SK-N-SH (cell line): ENCODE data around the gene GRAMD1B. TPM values are rescaled to one million over a fixed set of nuclear protein-coding genes. Genes with fewer than 3 reads are reported as not detected.

Experiments
- CTCF ChIA-PET: fragments of 300-600, 350-600 bp; formaldehyde crosslinking; extraction: SDS; loops from one replicate; lab custom pipeline; 2021; lab: Yijun Ruan, JAX
- POLR2A ChIA-PET: fragments of 350-600 bp; sonication (Branson Sonifier 250); formaldehyde crosslinking; extraction: SDS; loops from one replicate; lab custom pipeline; 2020; ENCODE audit warnings: antibody characterized with exemption, inconsistent platforms; lab: Yijun Ruan, JAX
- DNase-seq: peaks from one replicate; pipeline ENCODE4 v3.0.0; 2012
- H2AFZ ChIP-seq: fragments of 200-600 bp; sonication (generic); 2 replicates; pipeline ENCODE4 v1.8.1; 2016; ENCODE audit warnings: antibody characterized with exemption, mild to moderate bottlenecking, low read depth
- H3F3A ChIP-seq: fragments of 200-600 bp; sonication (generic); replicated peaks from 2 replicates; pipeline ENCODE3; 2016; ENCODE audit warnings: antibody characterized with exemption, mild to moderate bottlenecking; ENCODE audit not compliant: insufficient read depth
- H3K27ac ChIP-seq, 2 experiments: fragments of 200-500 bp in 1 of 2; fragments of 200-600 bp in 1 of 2; sonication (Bioruptor generic) in 1 of 2; sonication (generic), shearing (Covaris generic) in 1 of 2; 2 replicates each; pipeline versions ENCODE4 v1.5.1 to v1.6.1; 2014 to 2016; ENCODE audit warnings: low read depth in 2 of 2, inconsistent platforms in 1 of 2, low read length in 1 of 2, mild to moderate bottlenecking in 1 of 2, mixed read lengths in 1 of 2
- H3K27me3 ChIP-seq: fragments of 200-600 bp; sonication (generic), shearing (Covaris generic); 2 replicates; pipeline ENCODE4 v1.6.1; 2016; ENCODE audit warnings: mixed run types; ENCODE audit not compliant: insufficient read depth
- H3K36me3 ChIP-seq, 2 experiments: fragments of 200-500 bp in 1 of 2; fragments of 200-600 bp in 1 of 2; sonication (Bioruptor generic) in 1 of 2; sonication (generic) in 1 of 2; replicated peaks in 1 of 2; 2 replicates each; pipeline versions ENCODE3 to v1.5.1; 2014 to 2016; ENCODE audit warnings: low read length in 1 of 2, mild to moderate bottlenecking in 1 of 2; ENCODE audit not compliant: insufficient read depth in 2 of 2, control insufficient read depth in 1 of 2
- H3K4me1 ChIP-seq, 2 experiments: fragments of 200-500 bp in 1 of 2; fragments of 200-600 bp in 1 of 2; sonication (Bioruptor generic) in 1 of 2; sonication (generic), shearing (Covaris generic) in 1 of 2; 2 replicates each; pipeline versions ENCODE4 v1.5.1 to v1.6.1; 2014 to 2016; ENCODE audit warnings: low read depth in 1 of 2, low read length in 1 of 2, mixed run types in 1 of 2; ENCODE audit not compliant: insufficient read depth in 2 of 2, control insufficient read depth in 1 of 2
- H3K4me2 ChIP-seq: fragments of 200-600 bp; sonication (generic), shearing (Covaris generic); 2 replicates; pipeline ENCODE4 v1.6.1; 2017; ENCODE audit warnings: mixed run types
- H3K4me3 ChIP-seq, 2 experiments: fragments of 200-500 bp in 1 of 2; fragments of 200-600 bp in 1 of 2; sonication (Bioruptor generic) in 1 of 2; sonication (generic), shearing (Covaris generic) in 1 of 2; 2 replicates each; pipeline versions ENCODE4 v1.5.1 to v1.8.1; 2014 to 2016; ENCODE audit warnings: low read depth in 2 of 2, inconsistent platforms in 1 of 2, low read length in 1 of 2, mild to moderate bottlenecking in 1 of 2, mixed read lengths in 1 of 2, moderate library complexity in 1 of 2
- H3K79me2 ChIP-seq: fragments of 200-600 bp; sonication (generic); 2 replicates; pipeline ENCODE4 v1.8.1; 2017; ENCODE audit warnings: mild to moderate bottlenecking; ENCODE audit not compliant: insufficient read depth
- H3K9ac ChIP-seq: fragments of 200-600 bp; sonication (generic); 2 replicates; pipeline ENCODE4 v1.6.1; 2017; ENCODE audit warnings: mixed run types
- H3K9me2 ChIP-seq: fragments of 200-600 bp; sonication (generic); 2 replicates; pipeline ENCODE4 v1.6.1; 2017; ENCODE audit warnings: mixed run types
- H3K9me3 ChIP-seq: fragments of 200-600 bp; sonication (generic); 2 replicates; pipeline ENCODE4 v1.6.1; 2017; ENCODE audit warnings: mixed run types, mild to moderate bottlenecking, moderate library complexity
- H4K20me1 ChIP-seq: fragments of 200-600 bp; sonication (generic); 2 replicates; pipeline ENCODE4 v1.6.1; 2017; ENCODE audit warnings: mild to moderate bottlenecking, mixed run types; ENCODE audit not compliant: insufficient read depth
- CHD2 ChIP-seq: fragments of 150-350 bp; IDR thresholded peaks from 2 replicates; pipeline ENCODE4 v1.6.1; 2018; ENCODE audit warnings: low read length; ENCODE audit not compliant: partially characterized antibody
- CTCF ChIP-seq: fragments of 200-600 bp; sonication (generic); IDR thresholded peaks from 2 replicates; pipeline ENCODE4 v1.6.1; 2017; ENCODE audit warnings: antibody characterized with exemption, mild to moderate bottlenecking, moderate library complexity
- EZH2phosphoT487 ChIP-seq: fragments of 200-600 bp; sonication (generic); IDR thresholded peaks from 2 replicates; pipeline ENCODE4 v1.6.1; 2017; ENCODE audit warnings: low read depth, mixed run types, mild to moderate bottlenecking, antibody characterized with exemption, moderate library complexity, borderline replicate concordance
- FOSL2 ChIP-seq: IDR thresholded peaks from 2 replicates; pipeline ENCODE4 v1.4.0; 2012; ENCODE audit warnings: low read depth, mild to moderate bottlenecking, moderate library complexity, borderline replicate concordance
- FOXM1 ChIP-seq: IDR thresholded peaks from 2 replicates; pipeline ENCODE4 v1.4.0; 2012; ENCODE audit warnings: low read depth, mild to moderate bottlenecking
- JUND ChIP-seq: IDR thresholded peaks from 2 replicates; pipeline ENCODE4 v1.4.0; 2012
- MAX ChIP-seq: IDR thresholded peaks from 2 replicates; pipeline ENCODE4 v1.4.0; 2012; ENCODE audit warnings: low read depth
- RAD21 ChIP-seq: IDR thresholded peaks from 2 replicates; pipeline ENCODE4 v1.6.1; 2012; ENCODE audit warnings: mild to moderate bottlenecking, low read length
- RCOR1 ChIP-seq: fragments of 150-350 bp; IDR thresholded peaks from 2 replicates; pipeline ENCODE4 v1.6.1; 2017; ENCODE audit warnings: antibody characterized with exemption, low read length
- RXRA ChIP-seq: IDR thresholded peaks from 2 replicates; pipeline ENCODE4 v1.4.0; 2012; ENCODE audit warnings: low read depth, mild to moderate bottlenecking, borderline replicate concordance
- TEAD4 ChIP-seq: IDR thresholded peaks from 2 replicates; pipeline ENCODE4 v1.4.0; 2012; ENCODE audit warnings: mild to moderate bottlenecking, borderline replicate concordance; ENCODE audit not compliant: insufficient read depth
- YY1 ChIP-seq: IDR thresholded peaks from 2 replicates; pipeline ENCODE4 v1.4.0; 2012; ENCODE audit warnings: low read depth, mild to moderate bottlenecking
- WGBS: methylation state at CpG from one replicate; pipeline ENCODE4 v1.1.6; 2017; ENCODE audit warnings: low lambda C conversion rate; 5-methylcytosine and 5-hydroxymethylcytosine counted together
- polyA plus RNA-seq, 3 experiments: library from polyadenylated mRNA; depleted of rRNA; stranded (reverse); fragments of >200 nt; gene quantifications; 2 replicates each; pipeline ENCODE4 v1.2.3, GENCODE V29; 2012

GRAMD1B gene
- polyA plus RNA-seq, 1 of the 3 experiments (the other 2 are of a cell fraction): 14.5 TPM

GRCh38 chr11:123556633-123557032 is 126.6 kb downstream of the GRAMD1B start (continued):
- TF ChIP-seq RXRA (no peak), CHD2 (no peak), EZH2phosphoT487 (no peak), RCOR1 (no peak), TEAD4 (no peak), RAD21 (no peak), FOXM1 (no peak), MAX (no peak), YY1 (no peak)
- TF ChIP-seq, all 33 proteins: peak for 0

- H3K4me2 ChIP-seq: no peak overlapping the region
- no peaks in the 10 kb centered on the region; the same call in 1 of the 2 replicates for H3K79me2 ChIP-seq
- WGBS: 91% methylated on average over 12 of the region's 12 CpGs
- H3K9me3 ChIP-seq: no peaks in the 10 kb centered on the region
- ChIA-PET POLR2A (interaction anchor here (2.8 kb wide), 1 partner anchor 33 kb away, joined by 17 read pairs; no protein-coding TSS in a partner anchor), CTCF (interaction anchor here (1.1 to 4.7 kb wide), 13 partner anchors 10 to 95 kb away, joined by 3 to 46 read pairs (median 17); no protein-coding TSS in a partner anchor)
- H3K4me3 ChIP-seq: no peak overlapping the region
- peaks cover 7 to 24% of the 10 kb centered on the region in 2 experiments; a peak in 3 of 4 replicates for H3K4me1 ChIP-seq
- H4K20me1 ChIP-seq: no peaks in the 10 kb centered on the region
- no peaks in the 10 kb centered on the region for H3K27me3 ChIP-seq
- H3F3A ChIP-seq: no peaks in the 10 kb centered on the region
- H3K9ac ChIP-seq: no peak overlapping the region
- TF ChIP-seq FOSL2: no peak
- H3K36me3 ChIP-seq: no peaks in the 10 kb centered on the region
- DNase-seq: no peak
- no peak overlapping the region for H2AFZ ChIP-seq
- H3K27ac ChIP-seq: no peak overlapping the region
- no peaks in the 10 kb centered on the region for H3K9me2 ChIP-seq
Measured at GRCh38 chr11:123558536-123559315, 128.7 kb downstream of the GRAMD1B start.

- CTCF ChIA-PET: interaction anchor here (0.6 to 4.7 kb wide), 15 partner anchors 9 to 142 kb away, joined by 3 to 46 read pairs (median 10); no protein-coding TSS in a partner anchor
- POLR2A ChIA-PET: interaction anchor here (1.9 to 2.8 kb wide), 2 partner anchors 34 to 41 kb away, joined by 6 to 17 read pairs; no protein-coding TSS in a partner anchor
- Histone ChIP-seq H3K9ac (no peak overlapping the region), H4K20me1 (no peaks in the 10 kb centered on the region), H3K4me1 (peaks cover 7 to 24% of the 10 kb centered on the region in 2 experiments; a peak in 3 of 4 replicates), H2AFZ (peak overlapping the region; percentile 69), H3K36me3 (no peaks in the 10 kb centered on the region), H3K4me2 (peak overlapping the region; percentile 21; the same call in 1 of the 2 replicates), H3K79me2 (no peaks in the 10 kb centered on the region; the same call in 1 of the 2 replicates), H3K27ac (peak overlapping the region; percentile 3 to 9; a peak in 2 of 4 replicates), H3K4me3 (no peak overlapping the region; a peak in 2 of 4 replicates), H3F3A (no peaks in the 10 kb centered on the region), H3K9me2 (no peaks in the 10 kb centered on the region), H3K27me3 (no peaks in the 10 kb centered on the region), H3K9me3 (no peaks in the 10 kb centered on the region)
- no peak for DNase-seq
- WGBS: 53% methylated on average over 13 of the region's 13 CpGs
- TF ChIP-seq CTCF (peak; percentile 46), JUND (no peak)
Measured at GRCh38 chr11:123559523-123559955, 129.5 kb downstream of the GRAMD1B start.
